CD4-positive, alpha-beta T cell treated with Interleukin-6 for 4 hours (primary cell): ENCODE data around the gene PKP3.
A peak's percentile ranks its signal among the peaks of the same experiment; 100 is the strongest.
"Not testable (repeated sequence)": the region's sequence is repeated elsewhere in the genome, so short reads cannot be mapped to it uniquely, and the experiment has no call there.

Source experiments
- DNase-seq: peaks from one replicate; pipeline ENCODE4 v3.0.0-alpha.2; 2020; ENCODE audit warnings: mixed read lengths

PKP3 gene

GRCh38 chr11:396948-397548 is 3.0 kb downstream of the PKP3 start:
- DNase-seq, result peak; percentile 73

- DNase-seq, result no peak
These were observed 4.8 kb downstream of the PKP3 start for GRCh38 chr11:398826-399225.

- DNase-seq, result no peak
These were observed 5.8 kb downstream of the PKP3 start for GRCh38 chr11:399731-400211.

- no peak for DNase-seq
These were observed 6.3 kb downstream of the PKP3 start for GRCh38 chr11:400241-400689.

- not testable (repeated sequence) for DNase-seq
These were observed 7.2 kb downstream of the PKP3 start for GRCh38 chr11:401196-401595.

GRCh38 chr11:403021-403760 is 9.2 kb downstream of the PKP3 start:
- no peak for DNase-seq

- DNase-seq, result no peak
These were observed 9.9 kb downstream of the PKP3 start for GRCh38 chr11:403761-404431.

- no peak for DNase-seq
These were observed 10.7 kb downstream of the PKP3 start for GRCh38 chr11:404551-405264.

GRCh38 chr11:405323-405953 is 11.4 kb downstream of the PKP3 start:
- no peak for DNase-seq

GRCh38 chr11:405954-406795 is 12.2 kb downstream of the PKP3 start:
- no peak for DNase-seq

- DNase-seq, result peak; percentile 93
These were observed 13.0 kb downstream of the PKP3 start for GRCh38 chr11:406796-407650.

GRCh38 chr11:407651-408123 is 13.7 kb downstream of the PKP3 start:
- DNase-seq, result no peak

- DNase-seq, result no peak
These were observed 14.4 kb downstream of the PKP3 start for GRCh38 chr11:408154-409007.

GRCh38 chr11:409008-409599 is 15.1 kb downstream of the PKP3 start:
- no peak for DNase-seq

GRCh38 chr11:409600-410483 is 15.8 kb downstream of the PKP3 start:
- no peak for DNase-seq

GRCh38 chr11:410711-411110 is 16.7 kb downstream of the PKP3 start:
- not testable (repeated sequence) for DNase-seq

GRCh38 chr11:411520-411919 is 17.5 kb downstream of the PKP3 start:
- not testable (repeated sequence) for DNase-seq

- no peak for DNase-seq
These were observed 18.7 kb downstream of the PKP3 start for GRCh38 chr11:412641-413119.
